Panc1 (cell line): ENCODE results near the gene TPSB2. TPM values are rescaled to one million over a fixed set of nuclear protein-coding genes. Genes with fewer than 3 reads are reported as not detected.

Experiments used
- ATAC-seq: fragments of 200-7000 bp; cut with Tn5 transposase; 2 replicates; pipeline ENCODE4 v1.9.1; 2020; ENCODE audit warnings: mild to moderate bottlenecking, moderate library complexity
- BruUV-seq: library from RNA; stranded (reverse); fragments of 400-500 nt; replicated peaks from 2 replicates; lab custom pipeline; 2021; lab: Mats Ljungman, UMichigan
- CTCF ChIA-PET: fragments of 300-600 bp; sonication (Branson Sonifier 250); formaldehyde crosslinking; loops from one replicate; lab custom pipeline; 2022; ENCODE audit warnings: antibody characterized with exemption; lab: Charles Lee
- POLR2A ChIA-PET: fragments of 300-600 bp; sonication (Branson Sonifier 250); formaldehyde crosslinking; loops from one replicate; lab custom pipeline; 2022; ENCODE audit warnings: antibody characterized with exemption; lab: Charles Lee
- DNase-seq: peaks from one replicate; pipeline ENCODE4 v3.0.0-alpha.2; 2010; ENCODE audit warnings: low read depth, low spot score
- H3K27ac ChIP-seq: 2 replicates; pipeline ENCODE4 v1.5.1; 2011; ENCODE audit warnings: mild to moderate bottlenecking, low read length, inconsistent platforms
- H3K27me3 ChIP-seq: fragments of 200-500 bp; sonication (Bioruptor generic); 2 replicates; pipeline ENCODE4 v1.6.0; 2014; ENCODE audit warnings: low read length, inconsistent platforms; ENCODE audit not compliant: control insufficient read depth, insufficient read depth
- H3K36me3 ChIP-seq: fragments of 200-500 bp; sonication (Bioruptor generic); 2 replicates; pipeline ENCODE4 v1.5.1; 2014; ENCODE audit warnings: inconsistent platforms, mild to moderate bottlenecking, low read length, moderate library complexity; ENCODE audit not compliant: control insufficient read depth, insufficient read depth
- H3K4me1 ChIP-seq: 2 replicates; pipeline ENCODE4 v1.5.1; 2011; ENCODE audit warnings: inconsistent platforms, mild to moderate bottlenecking, low read length, moderate library complexity; ENCODE audit not compliant: control insufficient read depth, insufficient read depth
- H3K4me3 ChIP-seq, 2 experiments: 2 replicates each; pipeline ENCODE4 v1.5.1; 2011 to 2012; ENCODE audit warnings: low read depth in 2 of 2, low read length in 2 of 2, mild to moderate bottlenecking in 2 of 2, inconsistent platforms in 1 of 2, moderate library complexity in 1 of 2
- H3K9me3 ChIP-seq: fragments of 200-500 bp; sonication (Bioruptor generic); 2 replicates; pipeline ENCODE4 v1.5.1; 2014; ENCODE audit warnings: low read depth, mild to moderate bottlenecking, inconsistent platforms, low read length, moderate library complexity; ENCODE audit not compliant: control insufficient read depth, insufficient read depth
- CTCF ChIP-seq: fragments of 450-650 bp; IDR thresholded peaks from 2 replicates; pipeline ENCODE4 v1.5.1; 2017; ENCODE audit warnings: mild to moderate bottlenecking
- POLR2AphosphoS5 ChIP-seq: IDR thresholded peaks from 2 replicates; pipeline ENCODE4 v1.6.1; 2012; ENCODE audit warnings: mild to moderate bottlenecking, low read depth, low read length, moderate library complexity
- REST ChIP-seq, 2 experiments: IDR thresholded peaks; 2 replicates each; pipeline ENCODE4 v1.6.1; 2011 to 2012; ENCODE audit warnings: low read depth in 2 of 2, control low read depth in 1 of 2, low read length in 1 of 2, mild to moderate bottlenecking in 1 of 2, moderate library complexity in 1 of 2; ENCODE audit not compliant: insufficient read depth in 1 of 2
- SIN3A ChIP-seq: IDR thresholded peaks from 2 replicates; pipeline ENCODE4 v1.6.1; 2012; ENCODE audit warnings: low read depth, mild to moderate bottlenecking, low read length, moderate library complexity, borderline replicate concordance; ENCODE audit not compliant: insufficient read depth
- TCF7L2 ChIP-seq: IDR thresholded peaks from 2 replicates; pipeline ENCODE4 v1.6.1; 2011; ENCODE audit warnings: mild to moderate bottlenecking, low read depth, low read length, inconsistent platforms
- in situ Hi-C: cut with HindIII; loops from 2 replicates; pipeline ENCODE4 v1.10.0; 2016; ENCODE audit warnings: low sequenced_read_pairs, low pct_unique_long_range_greater_than_20kb
- intact Hi-C: fragments of 100-400 bp; cut with micrococcal nuclease; formaldehyde crosslinking; loops from one replicate; pipeline ENCODE4 v1.10.0; 2022; ENCODE audit not compliant: unreplicated experiment
- total RNA-seq: library from RNA; stranded (reverse); gene quantifications from one replicate; pipeline ENCODE4 v1.2.1, GENCODE V29; 2021; ENCODE audit not compliant: unreplicated experiment

TPSB2 gene
- total RNA-seq, 1 experiment from 2014 or later = 0.57 TPM

GRCh38 chr16:1260101-1260680, 30.2 kb upstream of the TPSB2 start:
- no peak for ATAC-seq
- no TSS peak for BruUV-seq

GRCh38 chr16:1259760-1260068, 29.7 kb upstream of the TPSB2 start:
- no peaks in the 10 kb centered on the region for H3K27me3 ChIP-seq
- no peak overlapping the region for H3K27ac ChIP-seq
- in situ Hi-C loops (no loop called here), intact Hi-C loops (no loop called here)
- no peaks in the 10 kb centered on the region; the same call in 1 of the 2 replicates for H3K4me1 ChIP-seq
- ATAC-seq (no peak), DNase-seq (no peak)
- POLR2A ChIA-PET = no interaction called here
- TF ChIP-seq POLR2AphosphoS5 (no peak), REST (IDR thresholded peaks at IDR 0.05; ENCODE audit: insufficient read depth in 1 of 2, low read depth in 2 of 2, low read length in 1 of 2) (no peak), TCF7L2 (no peak), CTCF (no peak), SIN3A (no peak)
- no peaks in the 10 kb centered on the region for H3K9me3 ChIP-seq
- BruUV-seq = no TSS peak
- no peaks in the 10 kb centered on the region for H3K36me3 ChIP-seq
- CTCF ChIA-PET = no interaction called here
- peak overlapping the region in 1 of 2 experiments; percentile 50; a peak in 2 of 4 replicates for H3K4me3 ChIP-seq

More at GRCh38 chr16:1260101-1260680, 30.2 kb upstream of the TPSB2 start:
- in situ Hi-C loops = no loop called here
- TF ChIP-seq SIN3A (no peak), POLR2AphosphoS5 (no peak), CTCF (no peak), TCF7L2 (no peak), REST (IDR thresholded peaks at IDR 0.05; ENCODE audit: insufficient read depth in 1 of 2, low read depth in 2 of 2, low read length in 1 of 2) (no peak)
- H3K4me3 ChIP-seq = no peak overlapping the region
- H3K4me1 ChIP-seq = no peaks in the 10 kb centered on the region; the same call in 1 of the 2 replicates
- ChIA-PET CTCF (no interaction called here), POLR2A (no interaction called here)
- DNase-seq = no peak
- no peak overlapping the region for H3K27ac ChIP-seq
- no peaks in the 10 kb centered on the region for H3K27me3 ChIP-seq
- no peaks in the 10 kb centered on the region for H3K36me3 ChIP-seq
- no peaks in the 10 kb centered on the region for H3K9me3 ChIP-seq
- intact Hi-C loops = no loop called here
